Glutamatergic neuron (in vitro differentiated cells): Measurements from ENCODE around the gene EN1. TPM values are rescaled to one million over a fixed set of nuclear protein-coding genes. Genes with fewer than 3 reads are reported as not detected.

Source experiments
- DNase-seq: peaks from one replicate; pipeline ENCODE4 v3.0.0; 2022
- H3K27ac Mint-ChIP-seq: one replicate; pipeline ENCODE4 v1.8.0; 2020; ENCODE audit warnings: mild to moderate bottlenecking, mixed read lengths, inconsistent platforms; ENCODE audit not compliant: unreplicated experiment
- H3K27me3 Mint-ChIP-seq: one replicate; pipeline ENCODE4 v1.8.0; 2020; ENCODE audit warnings: mild to moderate bottlenecking, moderate library complexity, mixed read lengths, inconsistent platforms; ENCODE audit not compliant: unreplicated experiment
- H3K36me3 Mint-ChIP-seq: one replicate; pipeline ENCODE4 v1.8.0; 2020; ENCODE audit warnings: mild to moderate bottlenecking, mixed read lengths, inconsistent platforms; ENCODE audit not compliant: unreplicated experiment
- H3K4me1 Mint-ChIP-seq: one replicate; pipeline ENCODE4 v1.8.0; 2020; ENCODE audit warnings: mild to moderate bottlenecking, low read depth, mixed read lengths, inconsistent platforms; ENCODE audit not compliant: unreplicated experiment
- H3K4me3 Mint-ChIP-seq: one replicate; pipeline ENCODE4 v1.8.0; 2020; ENCODE audit warnings: mild to moderate bottlenecking, mixed read lengths, inconsistent platforms; ENCODE audit not compliant: unreplicated experiment
- H3K9me3 Mint-ChIP-seq: one replicate; pipeline ENCODE4 v1.8.0; 2020; ENCODE audit warnings: mild to moderate bottlenecking, moderate library complexity, mixed read lengths, inconsistent platforms; ENCODE audit not compliant: unreplicated experiment
- CTCF ChIP-seq: fragments of 200-600 bp; sonication (generic); IDR thresholded peaks from one replicate; pipeline ENCODE4 v1.5.0; 2021; ENCODE audit not compliant: partially characterized antibody, unreplicated experiment
- total RNA-seq: library from RNA; stranded (reverse); fragmentation: NEBNext Ultra II Directional; extraction: Animal tissue kit (Norgen Biotek cat#: 25700); gene quantifications from one replicate; pipeline ENCODE4 v1.2.1, GENCODE V29; 2021; ENCODE audit not compliant: unreplicated experiment

Gene EN1
- total RNA-seq, 1 donor from 2014 or later = 0.39 TPM

- H3K27me3 Mint-ChIP-seq = peaks cover 11% of the 10 kb centered on the region
- no peaks in the 10 kb centered on the region for H3K9me3 Mint-ChIP-seq
- TF ChIP-seq CTCF = no peak
- no peaks in the 10 kb centered on the region for H3K4me1 Mint-ChIP-seq
- no peak overlapping the region for H3K27ac Mint-ChIP-seq
- no peak for DNase-seq
- no peaks in the 10 kb centered on the region for H3K36me3 Mint-ChIP-seq
- H3K4me3 Mint-ChIP-seq = no peak overlapping the region
These were observed 17.3 kb downstream of the EN1 start for GRCh38 chr2:118830118-118830517.

- no peaks in the 10 kb centered on the region for H3K4me1 Mint-ChIP-seq
- H3K27me3 Mint-ChIP-seq = peaks cover 5% of the 10 kb centered on the region
- no peak for TF ChIP-seq CTCF
- no peaks in the 10 kb centered on the region for H3K36me3 Mint-ChIP-seq
- no peak for DNase-seq
- H3K4me3 Mint-ChIP-seq = no peak overlapping the region
- no peaks in the 10 kb centered on the region for H3K9me3 Mint-ChIP-seq
- H3K27ac Mint-ChIP-seq = no peak overlapping the region
These were observed 21.4 kb downstream of the EN1 start for GRCh38 chr2:118826093-118826492.

- Mint-ChIP-seq H3K4me1 (no peaks in the 10 kb centered on the region), H3K4me3 (no peak overlapping the region), H3K36me3 (no peaks in the 10 kb centered on the region), H3K9me3 (peaks cover 2% of the 10 kb centered on the region), H3K27ac (no peak overlapping the region), H3K27me3 (peaks cover 2% of the 10 kb centered on the region)
- no peak for DNase-seq
- TF ChIP-seq CTCF = no peak
These were observed 23.8 kb downstream of the EN1 start for GRCh38 chr2:118823633-118824032.

- H3K4me3 Mint-ChIP-seq = no peak overlapping the region
- no peak for DNase-seq
- no peak overlapping the region for H3K27ac Mint-ChIP-seq
- peaks cover 2% of the 10 kb centered on the region for H3K27me3 Mint-ChIP-seq
- H3K36me3 Mint-ChIP-seq = no peaks in the 10 kb centered on the region
- peaks cover 2% of the 10 kb centered on the region for H3K9me3 Mint-ChIP-seq
- no peak for TF ChIP-seq CTCF
- no peaks in the 10 kb centered on the region for H3K4me1 Mint-ChIP-seq
These were observed 24.9 kb downstream of the EN1 start for GRCh38 chr2:118822572-118822971.

- Mint-ChIP-seq H3K27me3 (peaks cover 2% of the 10 kb centered on the region), H3K9me3 (peaks cover 2% of the 10 kb centered on the region), H3K36me3 (no peaks in the 10 kb centered on the region), H3K4me1 (no peaks in the 10 kb centered on the region), H3K27ac (no peak overlapping the region), H3K4me3 (no peak overlapping the region)
- TF ChIP-seq CTCF = no peak
- no peak for DNase-seq
These were observed 25.4 kb downstream of the EN1 start for GRCh38 chr2:118822015-118822414.
